ENCODE results near the gene CDKN1B.

Gene CDKN1B

GRCh38 chr12:12716793-12717585 is at the start of gene CDKN1B:
TSS of gene CDKN1B (plus strand) at chr12:12717368. CDS start at chr12:12717840, 472 bp downstream.
- DNase-seq: peak; percentile 96

GRCh38 chr12:12668005-12668404 is 49.2 kb upstream of the CDKN1B start:
- DNase-seq: no peak

- no peak for DNase-seq
Measured at GRCh38 chr12:12669020-12669419, 48.1 kb upstream of the CDKN1B start.

- no peak for DNase-seq
Measured at GRCh38 chr12:12671850-12672660, 45.1 kb upstream of the CDKN1B start.

- DNase-seq: no peak
Measured at GRCh38 chr12:12673296-12673695, 43.9 kb upstream of the CDKN1B start.

GRCh38 chr12:12676605-12677004 is 40.6 kb upstream of the CDKN1B start:
- DNase-seq: no peak

- no peak for DNase-seq
Measured at GRCh38 chr12:12681061-12681765, 36.0 kb upstream of the CDKN1B start.

GRCh38 chr12:12682284-12682683 is 34.9 kb upstream of the CDKN1B start:
- no peak for DNase-seq

GRCh38 chr12:12683136-12683697 is 34.0 kb upstream of the CDKN1B start:
- DNase-seq: no peak

- DNase-seq: no peak
Measured at GRCh38 chr12:12683725-12684124, 33.4 kb upstream of the CDKN1B start.

- peak; percentile 31 for DNase-seq
Measured at GRCh38 chr12:12684375-12685106, 32.6 kb upstream of the CDKN1B start.

- peak; percentile 54 for DNase-seq
Measured at GRCh38 chr12:12685305-12685704, 31.9 kb upstream of the CDKN1B start.

GRCh38 chr12:12686472-12686871 is 30.7 kb upstream of the CDKN1B start:
- DNase-seq: no peak

GRCh38 chr12:12686925-12687324 is 30.2 kb upstream of the CDKN1B start:
- no peak for DNase-seq

- DNase-seq: no peak
Measured at GRCh38 chr12:12689647-12690300, 27.4 kb upstream of the CDKN1B start.

- DNase-seq: no peak
Measured at GRCh38 chr12:12691549-12691948, 25.6 kb upstream of the CDKN1B start.

GRCh38 chr12:12693111-12693671 is 24.0 kb upstream of the CDKN1B start:
- no peak for DNase-seq

GRCh38 chr12:12696562-12697383 is 20.4 kb upstream of the CDKN1B start:
- peak; percentile 82 for DNase-seq

GRCh38 chr12:12699345-12699744 is 17.8 kb upstream of the CDKN1B start:
- no peak for DNase-seq

GRCh38 chr12:12700254-12700653 is 16.9 kb upstream of the CDKN1B start:
- DNase-seq: no peak

GRCh38 chr12:12701457-12701856 is 15.7 kb upstream of the CDKN1B start:
- no peak for DNase-seq
